Measurements from ENCODE around the gene ELF3.
"Not testable (repeated sequence)": the region's sequence is repeated elsewhere in the genome, so short reads cannot be mapped to it uniquely, and the experiment has no call there.

The ELF3 gene

GRCh38 chr1:202036595-202037387 lies 26.4 kb downstream of the ELF3 start:
- DNase-seq = no peak

DNA sequence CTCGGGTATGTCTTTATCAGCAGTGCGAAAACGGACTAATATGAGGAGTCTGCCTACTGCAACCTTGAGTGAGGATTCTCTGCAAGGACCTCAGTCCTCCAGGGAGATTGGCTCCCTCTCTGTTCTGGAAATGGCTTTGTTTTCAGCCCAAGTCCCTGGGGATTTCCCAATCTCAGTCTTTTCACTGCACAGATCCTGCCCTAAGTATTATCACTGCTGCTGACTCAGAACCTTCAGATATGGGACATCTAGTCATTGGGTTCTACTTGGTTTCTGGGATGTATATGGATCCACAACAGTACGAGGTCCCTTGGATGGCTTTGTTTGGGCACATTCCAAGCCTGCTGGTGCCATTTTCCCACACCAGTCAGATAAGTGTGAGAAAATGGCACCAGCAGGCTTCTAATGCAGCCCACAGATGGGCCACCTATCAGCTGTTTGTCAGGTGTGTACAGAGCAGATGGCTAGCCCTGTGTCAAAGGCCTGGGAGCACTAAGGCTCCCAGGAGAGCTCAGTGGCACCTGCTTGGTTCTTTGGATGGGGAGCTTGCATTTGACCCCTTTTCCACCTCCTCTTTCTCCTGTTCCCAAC lies 27.4 kb downstream of the ELF3 start:
- peak; percentile 49 for DNase-seq

GRCh38 chr1:202038688-202039346 lies 28.4 kb downstream of the ELF3 start:
- no peak for DNase-seq

DNA sequence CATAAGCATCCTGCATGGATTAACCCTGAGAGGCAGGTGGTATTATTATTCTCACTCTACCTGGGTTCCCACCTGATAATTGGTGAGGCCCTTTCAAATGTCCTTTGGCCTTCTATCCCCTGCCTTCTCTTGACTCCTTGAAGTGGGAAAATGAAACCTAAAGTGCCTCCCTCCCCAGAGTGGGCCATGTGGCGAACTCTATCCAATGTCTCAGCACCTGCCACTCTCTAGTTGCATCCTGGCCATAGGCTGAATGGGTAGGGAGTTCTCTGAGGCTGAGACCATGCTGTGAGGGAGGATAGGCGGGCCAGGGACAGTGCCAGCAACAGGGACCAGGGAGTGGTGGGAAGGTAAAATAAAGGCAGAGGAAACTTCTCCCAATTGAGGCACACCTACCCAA lies 35.3 kb downstream of the ELF3 start:
- no peak for DNase-seq

- DNase-seq = no peak
Measured at GRCh38 chr1:202046227-202046626, 35.8 kb downstream of the ELF3 start.

DNA sequence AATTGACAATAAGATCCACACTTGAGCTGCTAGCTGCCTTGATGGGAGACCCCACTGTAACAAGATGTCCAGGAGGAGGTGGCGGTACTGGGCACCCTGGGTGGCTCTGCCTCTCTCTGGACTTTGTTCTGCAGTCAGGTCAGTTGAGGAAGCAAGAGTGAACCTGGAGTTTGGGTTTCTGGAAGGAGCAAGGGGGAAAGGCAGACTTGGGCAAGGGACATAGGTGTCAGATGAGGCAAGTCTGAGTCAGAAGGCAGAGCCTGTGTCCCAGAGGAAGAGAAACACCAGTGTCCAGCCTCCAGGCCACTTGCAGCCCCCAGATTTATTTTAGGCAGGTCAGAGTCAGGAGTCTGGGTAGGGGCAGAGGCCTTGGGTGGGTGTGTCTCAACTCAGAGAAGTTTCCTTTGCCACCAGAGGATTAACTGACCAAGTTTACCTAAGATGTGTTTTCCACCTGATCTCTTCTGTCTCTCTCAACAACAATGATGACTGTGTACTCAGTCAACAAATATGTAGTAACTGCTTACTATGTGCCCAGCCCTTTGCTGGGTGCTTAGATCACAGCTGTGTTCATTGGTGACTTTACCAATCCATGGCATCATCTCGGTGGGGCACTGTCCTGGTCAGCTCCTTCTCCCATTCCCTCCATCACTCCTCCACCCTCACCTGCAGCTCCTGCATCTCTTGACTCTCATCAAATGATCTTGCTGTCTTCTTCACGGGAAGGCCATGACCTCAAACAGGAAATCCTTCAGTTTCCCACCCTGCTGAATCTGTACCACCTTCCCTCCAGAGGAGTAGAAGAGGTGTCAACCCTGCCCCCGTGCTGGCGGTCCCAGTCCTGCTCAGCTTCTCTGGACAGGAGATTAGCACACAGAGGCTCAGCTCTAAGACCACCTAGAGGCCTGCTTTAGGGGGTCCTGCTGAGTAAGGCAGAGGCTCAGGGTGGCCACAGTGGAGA lies 36.6 kb downstream of the ELF3 start:
- peak; percentile 35 for DNase-seq

DNA sequence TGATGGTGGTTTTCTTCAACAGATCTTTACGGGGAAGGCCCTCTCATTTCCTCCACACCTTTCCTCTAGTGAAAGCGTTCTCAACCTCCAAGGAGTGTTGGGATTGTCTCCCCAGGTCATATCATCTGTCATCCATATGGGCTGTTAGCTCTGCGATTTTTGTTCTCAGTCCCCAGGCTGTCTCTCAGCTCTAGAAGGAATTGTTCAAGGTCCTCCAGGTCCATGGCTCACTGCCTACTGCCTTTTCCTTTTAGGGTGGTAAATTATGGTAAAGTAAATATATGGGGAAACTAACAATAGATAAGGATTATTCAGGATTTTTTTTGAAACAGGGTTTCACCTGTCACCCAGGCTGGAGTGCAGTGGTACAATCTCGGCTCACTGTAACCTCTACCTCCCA lies 37.6 kb downstream of the ELF3 start:
- no peak for DNase-seq

- DNase-seq = no peak
Measured at GRCh38 chr1:202049129-202049528, 38.7 kb downstream of the ELF3 start.

DNA sequence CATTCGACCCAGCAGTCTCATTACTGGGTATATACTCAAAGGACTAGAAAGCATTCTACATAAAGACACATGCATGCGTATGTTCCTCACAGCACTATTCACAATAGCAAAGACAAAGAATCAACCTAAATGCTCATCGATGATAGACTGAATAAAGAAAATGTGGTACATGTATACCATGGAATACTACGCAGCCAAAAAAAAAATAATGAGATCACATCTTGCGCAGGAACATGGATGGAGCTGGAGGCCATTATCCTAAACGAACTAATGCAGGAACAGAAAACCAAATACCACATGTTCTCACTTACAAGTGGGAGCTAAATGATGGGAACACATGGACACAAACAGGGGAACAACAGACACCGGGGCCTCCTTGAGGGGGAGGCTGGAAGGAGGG lies 43.7 kb downstream of the ELF3 start:
- no peak for DNase-seq

DNA sequence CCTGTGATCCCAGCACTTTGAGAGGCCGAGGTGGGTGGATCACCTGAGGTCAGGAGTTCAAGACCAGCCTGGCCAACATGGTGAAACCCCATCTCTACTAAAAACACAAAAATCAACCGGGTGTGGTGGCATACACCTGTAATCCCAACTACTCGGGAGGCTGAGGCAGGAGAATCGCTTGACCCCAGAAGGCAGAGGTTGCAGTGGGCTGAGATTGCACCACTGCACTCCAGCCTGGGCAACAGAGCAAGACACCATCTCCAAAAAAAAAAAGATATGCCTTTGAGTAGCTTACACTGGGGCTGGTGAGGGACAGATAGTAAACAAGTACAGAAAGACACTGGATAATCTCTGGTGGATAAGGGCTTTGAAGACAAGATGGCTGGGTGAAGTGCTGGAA lies 44.3 kb downstream of the ELF3 start:
- not testable (repeated sequence) for DNase-seq

GRCh38 chr1:202056644-202057334 lies 46.4 kb downstream of the ELF3 start:
- no peak for DNase-seq

GRCh38 chr1:202057335-202057704 lies 46.9 kb downstream of the ELF3 start:
- DNase-seq = not testable (repeated sequence)

DNA sequence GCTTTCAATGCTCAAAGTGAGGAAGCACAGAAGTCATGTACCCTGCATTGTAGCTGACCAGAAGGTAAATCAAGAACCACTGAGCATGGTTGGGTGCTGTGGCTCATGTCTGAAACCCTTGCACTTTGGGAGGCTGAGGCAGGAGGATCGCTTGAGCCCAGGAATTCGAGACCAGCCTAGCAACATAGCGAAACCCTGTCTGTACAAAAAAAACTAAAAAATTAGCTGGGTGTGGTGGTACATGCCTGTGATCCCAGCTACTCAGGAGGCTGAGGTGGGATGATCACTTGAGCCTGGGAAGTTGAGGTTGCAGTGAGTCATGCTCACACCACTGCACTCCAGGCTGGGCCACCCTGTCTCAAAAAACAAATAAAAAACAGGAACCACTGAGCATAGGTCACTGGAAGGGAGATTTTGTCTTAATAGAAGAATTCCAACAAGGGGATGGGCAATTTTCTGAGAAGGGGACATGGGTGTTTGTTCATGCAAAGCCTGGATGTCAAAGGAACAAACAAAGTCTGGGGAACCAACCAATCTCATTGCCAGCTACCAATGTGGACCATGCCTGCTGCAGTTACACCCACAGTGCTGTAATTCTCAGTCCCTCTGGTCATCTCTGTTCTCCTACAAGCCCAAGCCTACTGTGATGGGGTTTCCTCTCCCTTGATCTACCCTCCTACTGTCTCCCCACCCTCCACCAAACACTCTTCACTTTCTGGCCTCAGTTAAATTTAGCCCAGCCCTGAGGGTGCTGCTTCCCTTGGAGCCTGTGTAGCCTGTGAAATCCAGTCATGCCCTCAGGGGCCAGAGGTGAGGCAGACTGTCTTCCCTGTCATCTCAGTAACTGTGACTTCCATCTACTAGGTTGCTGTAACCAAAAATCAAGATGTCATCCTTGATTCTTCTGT lies 47.9 kb downstream of the ELF3 start:
- peak; percentile 68 for DNase-seq

- DNase-seq = no peak
Measured at GRCh38 chr1:202061055-202061454, 50.7 kb downstream of the ELF3 start.

GRCh38 chr1:202061787-202062186 lies 51.4 kb downstream of the ELF3 start:
- DNase-seq = not testable (repeated sequence)

- not testable (repeated sequence) for DNase-seq
Measured at GRCh38 chr1:202062636-202063035, 52.2 kb downstream of the ELF3 start.

GRCh38 chr1:202063093-202063492 lies 52.7 kb downstream of the ELF3 start:
- DNase-seq = peak; percentile 34

GRCh38 chr1:202064889-202065312 lies 54.5 kb downstream of the ELF3 start:
- not testable (repeated sequence) for DNase-seq
